ENCODE measurements around the gene NXPE2.

- no peak for TF ChIP-seq CTCF (IDR thresholded peaks at IDR 0.05)
- no peak for TF ChIP-seq EZH2 (IDR thresholded peaks at IDR 0.05; ENCODE audit: borderline replicate concordance, insufficient read depth, low read depth, low read length, poor library complexity, severe bottlenecking)
These were observed 66.9 kb downstream of the NXPE2 start for GRCh38 chr11:114745150-114745671.
